Measurements from ENCODE around the gene SIAH1. TPM values are rescaled to one million over a fixed set of nuclear protein-coding genes. Genes with fewer than 3 reads are reported as not detected.

Gene SIAH1
- total RNA-seq, 1 experiment from 2014 or later = 18.6 TPM

- ChIA-PET POLR2A (ENCODE audit: unreplicated experiment) (no interaction called here), CTCF (no interaction called here)
- H3K4me2 ChIP-seq = 0 out of 2 replicates have a peak overlapping the region, but pooled peaks have one; percentile 87
- H3K36me3 ChIP-seq (ENCODE audit: low read depth) = no peaks in the 10 kb centered on the region
- H3K27me3 ChIP-seq (ENCODE audit: insufficient read depth, low read depth) = no peaks in the 10 kb centered on the region
- no TSS peak for BruUV-seq (replicated peaks)
- TF ChIP-seq EZH2 (IDR thresholded peaks at IDR 0.05; ENCODE audit: low read depth) = no peak
- no peak for TF ChIP-seq CTCF (conservative IDR thresholded peaks at IDR 0.05)
- peaks cover 41% of the 10 kb centered on the region for H3K4me1 ChIP-seq (replicated peaks; ENCODE audit: insufficient read depth)
- H3K9me2 ChIP-seq (ENCODE audit: insufficient read depth) = no peaks in the 10 kb centered on the region
- no peak overlapping the region for H3K4me3 ChIP-seq
- no peak overlapping the region for H2AFZ ChIP-seq
- peaks cover 52% of the 10 kb centered on the region; the same call in 1 of the 2 replicates for H4K20me1 ChIP-seq (ENCODE audit: insufficient read depth)
- intact Hi-C loops (cut with micrococcal nuclease; ENCODE audit: unreplicated experiment) = no loop called here
- H3K27ac ChIP-seq = no peak overlapping the region
- H3K9me3 ChIP-seq (ENCODE audit: insufficient read depth, low read depth) = no peaks in the 10 kb centered on the region
- H3F3A ChIP-seq (ENCODE audit: insufficient read depth, low read depth) = peaks cover 11% of the 10 kb centered on the region; the same call in 1 of the 2 replicates
- DNase-seq = no peak
- H3K79me2 ChIP-seq (ENCODE audit: low read depth) = peaks cover 74% of the 10 kb centered on the region
Observed at GRCh38 chr16:48382131-48382530, 3.1 kb downstream of the SIAH1 start.

GRCh38 chr16:48381201-48381600 lies 4.0 kb downstream of the SIAH1 start:
- no peak overlapping the region for H3K27ac ChIP-seq
- ChIA-PET CTCF (no interaction called here), POLR2A (ENCODE audit: unreplicated experiment) (interaction anchor here (0.8 kb wide), 1 partner anchor 16 kb away, joined by 3 read pairs; no protein-coding TSS in a partner anchor)
- peaks cover 59% of the 10 kb centered on the region for H4K20me1 ChIP-seq (ENCODE audit: insufficient read depth)
- H3K4me3 ChIP-seq = no peak overlapping the region
- peaks cover 40% of the 10 kb centered on the region for H3K4me1 ChIP-seq (replicated peaks; ENCODE audit: insufficient read depth)
- H3F3A ChIP-seq (ENCODE audit: insufficient read depth, low read depth) = peaks cover 11% of the 10 kb centered on the region; the same call in 1 of the 2 replicates
- no peaks in the 10 kb centered on the region for H3K9me3 ChIP-seq (ENCODE audit: insufficient read depth, low read depth)
- DNase-seq = no peak
- TF ChIP-seq CTCF (conservative IDR thresholded peaks at IDR 0.05) (no peak), EZH2 (IDR thresholded peaks at IDR 0.05; ENCODE audit: low read depth) (no peak)
- no peak overlapping the region for H2AFZ ChIP-seq
- no peaks in the 10 kb centered on the region for H3K9me2 ChIP-seq (ENCODE audit: insufficient read depth)
- intact Hi-C loops (cut with micrococcal nuclease; ENCODE audit: unreplicated experiment) = no loop called here
- peaks cover 83% of the 10 kb centered on the region for H3K79me2 ChIP-seq (ENCODE audit: low read depth)
- no TSS peak for BruUV-seq (replicated peaks)
- no peak overlapping the region; the same call in 1 of the 2 replicates for H3K4me2 ChIP-seq
- no peaks in the 10 kb centered on the region for H3K27me3 ChIP-seq (ENCODE audit: insufficient read depth, low read depth)
- H3K36me3 ChIP-seq (ENCODE audit: low read depth) = no peaks in the 10 kb centered on the region

GRCh38 chr16:48378836-48379235 lies 6.4 kb downstream of the SIAH1 start:
- H3K9me2 ChIP-seq (ENCODE audit: insufficient read depth) = no peaks in the 10 kb centered on the region
- BruUV-seq (replicated peaks) = no TSS peak
- intact Hi-C loops (cut with micrococcal nuclease; ENCODE audit: unreplicated experiment) = no loop called here
- no peak overlapping the region for H3K27ac ChIP-seq
- no peaks in the 10 kb centered on the region for H3K36me3 ChIP-seq (ENCODE audit: low read depth)
- H4K20me1 ChIP-seq (ENCODE audit: insufficient read depth) = peaks cover 55% of the 10 kb centered on the region
- no peak overlapping the region for H3K4me3 ChIP-seq
- H3F3A ChIP-seq (ENCODE audit: insufficient read depth, low read depth) = peaks cover 5% of the 10 kb centered on the region; the same call in 1 of the 2 replicates
- no peak for DNase-seq
- H3K79me2 ChIP-seq (ENCODE audit: low read depth) = peaks cover 100% of the 10 kb centered on the region
- CTCF ChIA-PET = no interaction called here
- H2AFZ ChIP-seq = no peak overlapping the region
- H3K9me3 ChIP-seq (ENCODE audit: insufficient read depth, low read depth) = no peaks in the 10 kb centered on the region
- peaks cover 35% of the 10 kb centered on the region for H3K4me1 ChIP-seq (replicated peaks; ENCODE audit: insufficient read depth)
- TF ChIP-seq CTCF (conservative IDR thresholded peaks at IDR 0.05) (no peak), EZH2 (IDR thresholded peaks at IDR 0.05; ENCODE audit: low read depth) (no peak)
- POLR2A ChIA-PET (ENCODE audit: unreplicated experiment) = no interaction called here
- peak overlapping the region; percentile 8; the same call in 1 of the 2 replicates for H3K4me2 ChIP-seq
- H3K27me3 ChIP-seq (ENCODE audit: insufficient read depth, low read depth) = no peaks in the 10 kb centered on the region

Measured in PC-9 (cell line).